PC-3 (cell line): ENCODE results near the gene GALR1. TPM values are rescaled to one million over a fixed set of nuclear protein-coding genes. Genes with fewer than 3 reads are reported as not detected.

Experiments
- ATAC-seq: fragments of 200-7000 bp; cut with Tn5 transposase; 2 replicates; pipeline ENCODE4 v1.9.1; 2020; ENCODE audit warnings: mild to moderate bottlenecking, moderate library complexity
- BruUV-seq: library from RNA; stranded (reverse); fragments of 400-500 nt; replicated peaks from 2 replicates; lab custom pipeline; 2021; lab: Mats Ljungman, UMichigan
- CTCF ChIA-PET: fragments of 300-600 bp; sonication (Branson Sonifier 250); formaldehyde crosslinking; loops from one replicate; lab custom pipeline; 2022; ENCODE audit warnings: antibody characterized with exemption; lab: Charles Lee
- POLR2A ChIA-PET: fragments of 300-600 bp; sonication (Branson Sonifier 250); formaldehyde crosslinking; loops from one replicate; lab custom pipeline; 2022; ENCODE audit warnings: antibody characterized with exemption; ENCODE audit not compliant: unreplicated experiment; lab: Charles Lee
- DNase-seq: peaks from one replicate; pipeline ENCODE4 v3.0.0-alpha.2; 2015
- H2AFZ ChIP-seq: fragments of 300-600 bp; sonication (generic); 2 replicates; pipeline ENCODE4 v1.6.0; 2016; ENCODE audit warnings: antibody characterized with exemption, low read length
- H3F3A ChIP-seq: fragments of 300-600 bp; sonication (generic); one replicate; pipeline ENCODE4 v1.6.0; 2017; ENCODE audit warnings: antibody characterized with exemption, low read length, control low read depth, mild to moderate bottlenecking; ENCODE audit not compliant: unreplicated experiment
- H3K27ac ChIP-seq: fragments of 300-600 bp; sonication (generic); 2 replicates; pipeline ENCODE4 v1.5.1; 2016; ENCODE audit warnings: mild to moderate bottlenecking, low read length
- H3K27me3 ChIP-seq: fragments of 300-600 bp; sonication (generic); 2 replicates; pipeline ENCODE4 v1.6.1; 2016; ENCODE audit warnings: low read length, mixed read lengths
- H3K36me3 ChIP-seq: fragments of 300-600 bp; sonication (generic); 2 replicates; pipeline ENCODE4 v1.6.1; 2016; ENCODE audit warnings: low read depth, mixed run types, low read length, mixed read lengths
- H3K4me1 ChIP-seq: fragments of 300-600 bp; sonication (generic); 2 replicates; pipeline ENCODE4 v1.5.1; 2016; ENCODE audit warnings: low read length; ENCODE audit not compliant: insufficient read depth
- H3K4me2 ChIP-seq: fragments of 300-600 bp; sonication (generic); 2 replicates; pipeline ENCODE4 v1.6.0; 2016; ENCODE audit warnings: low read length
- H3K4me3 ChIP-seq: fragments of 300-600 bp; sonication (generic); 2 replicates; pipeline ENCODE4 v1.5.1; 2016; ENCODE audit warnings: mild to moderate bottlenecking, low read length, mixed read lengths
- H3K79me2 ChIP-seq: fragments of 300-600 bp; sonication (generic); 2 replicates; pipeline ENCODE4 v1.6.1; 2017; ENCODE audit warnings: low read length, mixed read lengths
- H3K9ac ChIP-seq: fragments of 300-600 bp; sonication (generic); 2 replicates; pipeline ENCODE4 v1.6.0; 2016; ENCODE audit warnings: mild to moderate bottlenecking, low read length
- H3K9me2 ChIP-seq: fragments of 300-600 bp; sonication (generic); replicated peaks from 2 replicates; pipeline ENCODE4 v1.6.1; 2016; ENCODE audit warnings: mixed run types, low read length, mixed read lengths
- H3K9me3 ChIP-seq: fragments of 300-600 bp; sonication (generic); 2 replicates; pipeline ENCODE4 v1.6.1; 2016; ENCODE audit warnings: low read length, mixed read lengths
- H4K20me1 ChIP-seq: fragments of 300-600 bp; sonication (generic); 2 replicates; pipeline ENCODE4 v1.6.1; 2016; ENCODE audit warnings: low read length, mixed read lengths
- CTCF ChIP-seq: fragments of 300-600 bp; sonication (generic); conservative IDR thresholded peaks from 2 replicates; pipeline ENCODE4 v1.5.1; 2017; ENCODE audit warnings: antibody characterized with exemption, low read depth, mild to moderate bottlenecking, low read length
- EZH2 ChIP-seq: fragments of 300-600 bp; sonication (generic); IDR thresholded peaks from one replicate; pipeline ENCODE4 v1.6.1; 2017; ENCODE audit warnings: antibody characterized with exemption, mild to moderate bottlenecking, low read length; ENCODE audit not compliant: unreplicated experiment
- EZH2phosphoT487 ChIP-seq: fragments of 300-600 bp; sonication (generic); IDR thresholded peaks from 2 replicates; pipeline ENCODE4 v1.6.1; 2018; ENCODE audit warnings: mild to moderate bottlenecking, antibody characterized with exemption, low read length, borderline replicate concordance
- intact Hi-C: fragments of 100-400 bp; cut with micrococcal nuclease; formaldehyde crosslinking; loops from 2 replicates; pipeline ENCODE4 v1.9.0; 2023
- total RNA-seq: library from RNA; depleted of rRNA; stranded (reverse); fragments of >200 nt; gene quantifications from 2 replicates; pipeline ENCODE4 v1.2.3, GENCODE V29; 2014; rRNA removed

Gene GALR1
- total RNA-seq, 1 experiment from 2014 or later = not detected

- intact Hi-C loops = no loop called here
- Histone ChIP-seq H3K9me3 (no peaks in the 10 kb centered on the region), H3K27ac (no peak overlapping the region), H3K27me3 (peaks cover 60% of the 10 kb centered on the region), H3K9me2 (no peaks in the 10 kb centered on the region), H3K4me2 (no peak overlapping the region), H3F3A (no peaks in the 10 kb centered on the region), H3K79me2 (no peaks in the 10 kb centered on the region), H3K36me3 (no peaks in the 10 kb centered on the region), H3K9ac (no peak overlapping the region), H2AFZ (no peak overlapping the region), H3K4me3 (no peak overlapping the region), H3K4me1 (no peaks in the 10 kb centered on the region), H4K20me1 (no peaks in the 10 kb centered on the region)
- BruUV-seq = no TSS peak
- TF ChIP-seq EZH2phosphoT487 (no peak), CTCF (no peak), EZH2 (no peak)
- no peak for DNase-seq
- ChIA-PET CTCF (no interaction called here), POLR2A (no interaction called here)
- no peak for ATAC-seq
Observed at GRCh38 chr18:77323640-77324299, 74.1 kb downstream of the GALR1 start.

Other genes with a start within 250 kb of the GALR1 start
- gene MBP, start 117.1 kb upstream of the GALR1 start, total RNA-seq = 34.2 and 47.4 TPM in 2 replicates